ENCODE data around the gene RHEX.

RHEX gene

DNA sequence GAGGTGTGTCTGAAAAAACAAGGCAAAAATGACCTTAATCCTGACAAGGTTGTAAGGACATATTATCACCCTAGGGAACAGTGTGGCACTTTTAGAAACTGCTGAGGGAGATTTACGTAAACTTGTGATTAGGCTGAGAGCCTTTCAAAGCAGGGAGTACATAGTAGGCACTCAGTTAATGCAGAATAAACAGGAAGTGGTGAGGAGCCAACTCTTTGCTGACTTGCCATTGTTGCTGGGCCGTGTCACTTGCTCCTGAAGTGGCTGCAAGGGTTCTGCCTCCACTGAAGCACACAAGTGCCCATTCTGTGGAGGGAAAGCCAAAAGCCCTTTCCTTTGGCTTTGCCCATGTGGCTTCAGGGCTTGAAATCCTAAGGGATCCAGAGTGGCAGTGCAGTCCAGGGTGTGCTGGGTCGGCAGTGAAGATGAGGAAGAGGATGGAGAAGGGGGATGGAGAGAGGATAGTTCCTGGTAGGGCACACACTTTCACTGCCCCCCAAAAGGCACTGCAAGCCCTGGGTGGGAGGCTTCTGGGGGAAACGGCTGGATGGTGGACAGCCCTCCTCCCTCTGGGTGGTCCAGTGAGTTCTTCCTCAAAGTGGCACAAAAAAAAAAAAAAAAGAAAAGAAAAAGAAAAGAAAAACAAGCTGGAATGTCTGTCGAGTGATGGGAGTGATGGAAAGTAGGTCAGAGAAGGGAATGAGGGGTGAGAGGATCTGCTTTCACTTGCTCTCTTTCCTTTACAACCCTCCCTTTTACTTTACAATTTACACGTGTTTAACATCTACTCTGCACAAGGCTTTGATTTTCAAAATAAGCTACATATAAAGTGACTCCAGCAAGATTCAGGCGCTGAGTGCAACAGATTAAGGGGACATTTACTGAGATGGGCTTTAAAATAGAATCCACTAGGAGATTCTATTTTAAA, 13.7 kb upstream of the RHEX start:
- no peak overlapping the region for H3K4me3 ChIP-seq (ENCODE audit: low read depth, low read length)
- no peak for TF ChIP-seq CTCF (IDR thresholded peaks at IDR 0.05; ENCODE audit: low read depth, low read length, missing control alignments)
- in situ Hi-C loops (cut with HindIII; ENCODE audit: low sequenced_read_pairs): no loop called here
- DNase-seq (ENCODE audit: low read depth): no peak

DNA sequence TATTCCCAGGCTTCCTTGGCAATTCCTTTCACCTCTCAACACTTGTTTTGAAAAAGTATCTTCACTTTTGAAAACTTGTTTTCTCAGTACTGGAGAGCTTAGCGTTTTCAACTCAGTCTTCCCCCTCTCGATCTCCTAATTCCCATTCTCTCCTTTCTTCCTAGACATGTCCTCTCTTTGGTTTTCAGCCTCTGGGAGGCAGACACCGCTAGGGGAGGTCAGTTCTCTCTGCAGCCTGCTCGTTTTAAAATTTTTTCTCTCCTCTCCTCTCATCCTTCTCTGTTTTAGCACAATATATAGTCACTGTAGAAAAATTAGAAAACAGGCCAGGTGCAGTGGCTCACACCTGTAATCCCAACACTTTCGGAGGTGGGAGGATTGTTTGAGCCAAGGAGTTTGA, 12.6 kb upstream of the RHEX start:
- no peak overlapping the region for H3K4me3 ChIP-seq (ENCODE audit: low read depth, low read length)
- in situ Hi-C loops (cut with HindIII; ENCODE audit: low sequenced_read_pairs): no loop called here
- TF ChIP-seq CTCF (IDR thresholded peaks at IDR 0.05; ENCODE audit: low read depth, low read length, missing control alignments): no peak
- DNase-seq (ENCODE audit: low read depth): no peak

GRCh38 chr1:206041640-206042039, 11.3 kb upstream of the RHEX start:
- no peak for TF ChIP-seq CTCF (IDR thresholded peaks at IDR 0.05; ENCODE audit: low read depth, low read length, missing control alignments)
- in situ Hi-C loops (cut with HindIII; ENCODE audit: low sequenced_read_pairs): no loop called here
- DNase-seq (ENCODE audit: low read depth): no peak
- no peak overlapping the region for H3K4me3 ChIP-seq (ENCODE audit: low read depth, low read length)

GRCh38 chr1:206047271-206047670, 5.7 kb upstream of the RHEX start:
- in situ Hi-C loops (cut with HindIII; ENCODE audit: low sequenced_read_pairs): no loop called here
- no peak overlapping the region for H3K4me3 ChIP-seq (ENCODE audit: low read depth, low read length)
- no peak for TF ChIP-seq CTCF (IDR thresholded peaks at IDR 0.05; ENCODE audit: low read depth, low read length, missing control alignments)
- no peak for DNase-seq (ENCODE audit: low read depth)

DNA sequence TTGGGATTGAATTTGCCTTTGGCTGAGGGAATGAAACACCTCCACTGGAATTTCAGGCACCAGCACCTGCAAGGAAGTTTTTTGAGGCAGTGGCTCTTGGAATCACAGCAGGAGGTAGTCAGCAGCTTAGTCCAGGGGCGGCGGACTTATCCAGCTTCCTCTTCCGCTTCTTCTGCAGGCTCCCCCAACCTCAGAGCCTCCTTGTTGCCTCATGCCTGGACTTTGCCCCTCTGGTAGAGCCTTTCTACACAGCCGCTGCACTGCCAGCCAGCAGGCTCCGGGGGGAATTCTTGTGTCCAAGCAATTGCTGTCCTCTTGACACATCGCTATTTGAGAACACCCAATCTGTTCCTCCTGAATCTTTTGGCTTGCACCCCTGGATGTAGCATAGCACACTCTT, 4.4 kb upstream of the RHEX start:
- in situ Hi-C loops (cut with HindIII; ENCODE audit: low sequenced_read_pairs): no loop called here
- no peak for DNase-seq (ENCODE audit: low read depth)
- no peak overlapping the region for H3K4me3 ChIP-seq (ENCODE audit: low read depth, low read length)
- TF ChIP-seq CTCF (IDR thresholded peaks at IDR 0.05; ENCODE audit: low read depth, low read length, missing control alignments): no peak

GRCh38 chr1:206049293-206049692, 3.7 kb upstream of the RHEX start:
- no peak for TF ChIP-seq CTCF (IDR thresholded peaks at IDR 0.05; ENCODE audit: low read depth, low read length, missing control alignments)
- no peak overlapping the region for H3K4me3 ChIP-seq (ENCODE audit: low read depth, low read length)
- in situ Hi-C loops (cut with HindIII; ENCODE audit: low sequenced_read_pairs): no loop called here
- DNase-seq (ENCODE audit: low read depth): no peak

All from astrocyte of the cerebellum (primary cell).